ENCODE data around the gene UVRAG. TPM values are rescaled to one million over a fixed set of nuclear protein-coding genes. Genes with fewer than 3 reads are reported as not detected.

Gene UVRAG
- total and polyA plus RNA-seq, 2 donors from 2014 or later, result 7.2 to 27.9 TPM

GRCh38 chr11:76007166-76007565 lies 192.2 kb downstream of the UVRAG start:
- no peak for FAIRE-seq
- H3K36me3 ChIP-seq (ENCODE audit: control insufficient read depth in 2 of 3, insufficient read depth in 3 of 3, low read length in 3 of 3), result peaks cover 4 to 19% (median 6%) of the 10 kb centered on the region in 3 donors
- H3K4me3 ChIP-seq (ENCODE audit: low read length in 3 of 3), result no peak overlapping the region
- DNase-seq, result no peak
- TF ChIP-seq CTCF (IDR thresholded peaks at IDR 0.05; ENCODE audit: borderline replicate concordance, extremely low read depth, insufficient read depth), result no peak
- no peaks in the 10 kb centered on the region for H3K9me3 ChIP-seq (ENCODE audit: control insufficient read depth in 2 of 3, insufficient read depth in 1 of 3, low read length in 3 of 3)
- no peaks in the 10 kb centered on the region for H3K4me1 ChIP-seq (ENCODE audit: control insufficient read depth in 2 of 3, insufficient read depth in 2 of 3, low read depth in 1 of 3, low read length in 3 of 3)
- no peak overlapping the region for H3K9ac ChIP-seq (ENCODE audit: low read length in 3 of 3)
- no peaks in the 10 kb centered on the region for H3K27me3 ChIP-seq (ENCODE audit: control insufficient read depth, insufficient read depth, low read length)
- intact Hi-C loops (cut with DNase I), result no loop called here
- no peak overlapping the region for H3K27ac ChIP-seq (ENCODE audit: low read depth in 2 of 2, low read length in 2 of 2)

GRCh38 chr11:76008474-76008873 lies 193.5 kb downstream of the UVRAG start:
- Histone ChIP-seq H3K9ac (ENCODE audit: low read length in 3 of 3) (no peak overlapping the region), H3K4me3 (ENCODE audit: low read length in 3 of 3) (no peak overlapping the region), H3K4me1 (ENCODE audit: control insufficient read depth in 2 of 3, insufficient read depth in 2 of 3, low read depth in 1 of 3, low read length in 3 of 3) (no peaks in the 10 kb centered on the region), H3K36me3 (ENCODE audit: control insufficient read depth in 2 of 3, insufficient read depth in 3 of 3, low read length in 3 of 3) (peaks cover 4 to 19% (median 6%) of the 10 kb centered on the region in 3 donors), H3K27ac (ENCODE audit: low read depth in 2 of 2, low read length in 2 of 2) (no peak overlapping the region), H3K9me3 (ENCODE audit: control insufficient read depth in 2 of 3, insufficient read depth in 1 of 3, low read length in 3 of 3) (no peaks in the 10 kb centered on the region), H3K27me3 (ENCODE audit: control insufficient read depth, insufficient read depth, low read length) (no peaks in the 10 kb centered on the region)
- intact Hi-C loops (cut with DNase I), result no loop called here
- no peak for DNase-seq
- FAIRE-seq, result no peak
- TF ChIP-seq CTCF (IDR thresholded peaks at IDR 0.05; ENCODE audit: borderline replicate concordance, extremely low read depth, insufficient read depth), result no peak

- H3K4me3 ChIP-seq (ENCODE audit: low read length in 3 of 3), result no peak overlapping the region
- no peaks in the 10 kb centered on the region for H3K27me3 ChIP-seq (ENCODE audit: control insufficient read depth, insufficient read depth, low read length)
- H3K9me3 ChIP-seq (ENCODE audit: control insufficient read depth in 2 of 3, insufficient read depth in 1 of 3, low read length in 3 of 3), result no peaks in the 10 kb centered on the region
- DNase-seq (no peak), FAIRE-seq (no peak)
- TF ChIP-seq CTCF (IDR thresholded peaks at IDR 0.05; ENCODE audit: borderline replicate concordance, extremely low read depth, insufficient read depth), result no peak
- H3K36me3 ChIP-seq (ENCODE audit: control insufficient read depth in 2 of 3, insufficient read depth in 3 of 3, low read length in 3 of 3), result peaks cover 2 to 13% (median 3%) of the 10 kb centered on the region in 3 donors
- H3K4me1 ChIP-seq (ENCODE audit: control insufficient read depth in 2 of 3, insufficient read depth in 2 of 3, low read depth in 1 of 3, low read length in 3 of 3), result no peaks in the 10 kb centered on the region
- no peak overlapping the region for H3K9ac ChIP-seq (ENCODE audit: low read length in 3 of 3)
- intact Hi-C loops (cut with DNase I), result no loop called here
- no peak overlapping the region for H3K27ac ChIP-seq (ENCODE audit: low read depth in 2 of 2, low read length in 2 of 2)
These were observed 195.0 kb downstream of the UVRAG start for GRCh38 chr11:76010051-76010450.

GRCh38 chr11:76013526-76013925 lies 198.5 kb downstream of the UVRAG start:
- DNase-seq, result no peak
- intact Hi-C loops (cut with DNase I), result no loop called here
- peaks cover 0 to 1% (median 0%) of the 10 kb centered on the region in 3 donors for H3K9me3 ChIP-seq (ENCODE audit: control insufficient read depth in 2 of 3, insufficient read depth in 1 of 3, low read length in 3 of 3)
- H3K36me3 ChIP-seq (ENCODE audit: control insufficient read depth in 2 of 3, insufficient read depth in 3 of 3, low read length in 3 of 3), result no peaks in the 10 kb centered on the region
- FAIRE-seq, result no peak
- no peak overlapping the region for H3K27ac ChIP-seq (ENCODE audit: low read depth in 2 of 2, low read length in 2 of 2)
- no peak overlapping the region for H3K9ac ChIP-seq (ENCODE audit: low read length in 3 of 3)
- TF ChIP-seq CTCF (IDR thresholded peaks at IDR 0.05; ENCODE audit: borderline replicate concordance, extremely low read depth, insufficient read depth), result no peak
- no peak overlapping the region for H3K4me3 ChIP-seq (ENCODE audit: low read length in 3 of 3)
- no peaks in the 10 kb centered on the region for H3K27me3 ChIP-seq (ENCODE audit: control insufficient read depth, insufficient read depth, low read length)
- no peaks in the 10 kb centered on the region for H3K4me1 ChIP-seq (ENCODE audit: control insufficient read depth in 2 of 3, insufficient read depth in 2 of 3, low read depth in 1 of 3, low read length in 3 of 3)

Data from kidney (tissue), 14 donors.